HG02973 (cell line): ENCODE measurements around the gene NHSL1.

ENCODE experiments used
- ATAC-seq: cut with Tn5 transposase; IDR thresholded peaks from one replicate; pipeline ENCODE4 v1.9.1; 2021; ENCODE audit warnings: moderate library complexity; ENCODE audit not compliant: unreplicated experiment

NHSL1 gene

GRCh38 chr6:138468320-138469015 is 30.8 kb downstream of the NHSL1 start:
- no peak for ATAC-seq

- ATAC-seq = no peak
Measured at GRCh38 chr6:138467901-138468300, 31.4 kb downstream of the NHSL1 start.

GRCh38 chr6:138465007-138465645 is 34.2 kb downstream of the NHSL1 start:
- no peak for ATAC-seq

- no peak for ATAC-seq
Measured at GRCh38 chr6:138464085-138464484, 35.2 kb downstream of the NHSL1 start.

- no peak for ATAC-seq
Measured at GRCh38 chr6:138461647-138462046, 37.6 kb downstream of the NHSL1 start.

- ATAC-seq = no peak
Measured at GRCh38 chr6:138456401-138456790, 42.9 kb downstream of the NHSL1 start.

GRCh38 chr6:138455746-138456400 is 43.4 kb downstream of the NHSL1 start:
- peak; percentile 98 for ATAC-seq

GRCh38 chr6:138454981-138455706 is 44.1 kb downstream of the NHSL1 start:
- ATAC-seq = peak; percentile 40

- no peak for ATAC-seq
Measured at GRCh38 chr6:138451043-138451442, 48.3 kb downstream of the NHSL1 start.

GRCh38 chr6:138450445-138450844 is 48.8 kb downstream of the NHSL1 start:
- no peak for ATAC-seq

GRCh38 chr6:138446821-138447220 is 52.5 kb downstream of the NHSL1 start:
- no peak for ATAC-seq

GRCh38 chr6:138443979-138444378 is 55.3 kb downstream of the NHSL1 start:
- ATAC-seq = no peak

GRCh38 chr6:138442663-138443062 is 56.6 kb downstream of the NHSL1 start:
- no peak for ATAC-seq

GRCh38 chr6:138441965-138442364 is 57.3 kb downstream of the NHSL1 start:
- no peak for ATAC-seq

GRCh38 chr6:138440758-138441357 is 58.4 kb downstream of the NHSL1 start:
- ATAC-seq = no peak

- ATAC-seq = no peak
Measured at GRCh38 chr6:138440296-138440695, 59.0 kb downstream of the NHSL1 start.

- no peak for ATAC-seq
Measured at GRCh38 chr6:138439546-138439945, 59.7 kb downstream of the NHSL1 start.

- no peak for ATAC-seq
Measured at GRCh38 chr6:138434925-138435324, 64.4 kb downstream of the NHSL1 start.

GRCh38 chr6:138434096-138434495 is 65.2 kb downstream of the NHSL1 start:
- no peak for ATAC-seq

GRCh38 chr6:138432063-138432356 is 67.3 kb downstream of the NHSL1 start:
- no peak for ATAC-seq
